Stomach (tissue), 4 donors: ENCODE measurements around the gene ATL2.

ENCODE experiments used
- EP300 ChIP-seq: sonication (generic); formaldehyde crosslinking; IDR thresholded peaks from one replicate; pipeline ENCODE4 v1.6.1; 2017; ENCODE audit warnings: antibody characterized with exemption
- TF ChIP-seq, protein P1 (sequence below), 7 experiments: fragments of 450-650 bp in 4 of 7; fragments of 200-600 bp in 3 of 7; sonication (generic) in 3 of 7; IDR thresholded peaks; one replicate each; pipeline ENCODE4 v1.5.1; 2016 to 2019; ENCODE audit warnings: antibody characterized with exemption in 7 of 7, control low read depth in 2 of 7, mild to moderate bottlenecking in 1 of 7

DNA sequence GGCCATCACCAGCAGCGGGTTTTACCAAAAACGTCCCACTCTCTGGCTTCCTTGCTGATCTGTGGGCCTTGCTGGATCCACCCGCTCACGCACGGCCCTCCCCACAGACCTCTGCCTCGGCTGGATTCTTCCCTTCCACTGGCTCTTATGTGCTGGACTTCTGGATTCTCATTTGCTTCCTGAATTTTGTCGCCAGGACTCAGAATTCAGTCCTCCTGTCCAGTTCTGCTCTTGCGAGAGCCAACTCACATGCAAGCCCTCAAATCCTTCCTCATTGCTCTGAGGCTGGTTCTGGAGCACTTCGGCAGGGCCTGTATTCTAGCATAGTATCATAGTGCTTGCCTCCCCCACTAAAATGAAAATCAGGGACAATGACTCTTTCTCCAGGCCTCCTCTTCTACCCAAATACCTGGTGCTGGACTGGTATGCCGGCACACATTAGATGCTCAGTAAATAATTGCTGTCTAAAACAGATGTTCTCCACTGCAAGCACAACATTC, 115.5 kb downstream of the ATL2 start:
- TF ChIP-seq, protein P1, sequence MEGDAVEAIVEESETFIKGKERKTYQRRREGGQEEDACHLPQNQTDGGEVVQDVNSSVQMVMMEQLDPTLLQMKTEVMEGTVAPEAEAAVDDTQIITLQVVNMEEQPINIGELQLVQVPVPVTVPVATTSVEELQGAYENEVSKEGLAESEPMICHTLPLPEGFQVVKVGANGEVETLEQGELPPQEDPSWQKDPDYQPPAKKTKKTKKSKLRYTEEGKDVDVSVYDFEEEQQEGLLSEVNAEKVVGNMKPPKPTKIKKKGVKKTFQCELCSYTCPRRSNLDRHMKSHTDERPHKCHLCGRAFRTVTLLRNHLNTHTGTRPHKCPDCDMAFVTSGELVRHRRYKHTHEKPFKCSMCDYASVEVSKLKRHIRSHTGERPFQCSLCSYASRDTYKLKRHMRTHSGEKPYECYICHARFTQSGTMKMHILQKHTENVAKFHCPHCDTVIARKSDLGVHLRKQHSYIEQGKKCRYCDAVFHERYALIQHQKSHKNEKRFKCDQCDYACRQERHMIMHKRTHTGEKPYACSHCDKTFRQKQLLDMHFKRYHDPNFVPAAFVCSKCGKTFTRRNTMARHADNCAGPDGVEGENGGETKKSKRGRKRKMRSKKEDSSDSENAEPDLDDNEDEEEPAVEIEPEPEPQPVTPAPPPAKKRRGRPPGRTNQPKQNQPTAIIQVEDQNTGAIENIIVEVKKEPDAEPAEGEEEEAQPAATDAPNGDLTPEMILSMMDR (IDR thresholded peaks at IDR 0.05) = no peak
- no peak for TF ChIP-seq EP300
